CD4-positive, alpha-beta T cell (primary cell): ENCODE data around the gene TRRAP. TPM values are rescaled to one million over a fixed set of nuclear protein-coding genes. Genes with fewer than 3 reads are reported as not detected.

Experiments used
- ATAC-seq: fragments of 200-7000 bp; cut with Tn5 transposase; one replicate; pipeline ENCODE4 v1.10.0; 2022; ENCODE audit warnings: mild to moderate bottlenecking; ENCODE audit not compliant: poor library complexity
- CTCF ChIA-PET: fragments of 350-600 bp; sonication (Branson Sonifier 250); formaldehyde crosslinking; loops from one replicate; lab custom pipeline; 2021; ENCODE audit warnings: antibody characterized with exemption, inconsistent platforms; lab: Charles Lee
- POLR2A ChIA-PET: fragments of 350-600 bp; sonication (Branson Sonifier 250); formaldehyde crosslinking; loops from one replicate; lab custom pipeline; 2021; ENCODE audit warnings: antibody characterized with exemption, inconsistent platforms; lab: Charles Lee
- DNase-seq, 14 experiments: peaks; one replicate each; pipeline ENCODE4 v3.0.0-alpha.2; 2013 to 2020; ENCODE audit warnings: mixed read lengths in 2 of 14
- H3K27ac ChIP-seq, 2 donors: one replicate each; pipeline versions ENCODE4 v1.5.1 to v1.7.0; 2013; ENCODE audit warnings: low read length in 2 of 2, low read depth in 1 of 2, mild to moderate bottlenecking in 1 of 2
- H3K27me3 ChIP-seq, 2 experiments: 1 replicate in 1 of 2; 2 replicates in 1 of 2; pipeline versions ENCODE4 v1.6.1 to v1.7.0; 2013; ENCODE audit warnings: low read length in 2 of 2, control low read depth in 1 of 2, mild to moderate bottlenecking in 1 of 2, moderate library complexity in 1 of 2; ENCODE audit not compliant: insufficient read depth in 2 of 2, control insufficient read depth in 1 of 2
- H3K36me3 ChIP-seq: one replicate; pipeline ENCODE4 v1.6.1; 2013; ENCODE audit warnings: low read length, control low read depth; ENCODE audit not compliant: insufficient read depth
- H3K4me1 ChIP-seq: one replicate; pipeline ENCODE4 v1.6.1; 2013; ENCODE audit warnings: low read length, control low read depth; ENCODE audit not compliant: insufficient read depth
- H3K4me3 ChIP-seq: one replicate; pipeline ENCODE4 v1.5.1; 2013; ENCODE audit warnings: mild to moderate bottlenecking, low read length, moderate library complexity
- H3K9me3 ChIP-seq, 2 experiments: 1 replicate in 1 of 2; 2 replicates in 1 of 2; pipeline versions ENCODE4 v1.6.1 to v1.7.0; 2013; ENCODE audit warnings: low read length in 2 of 2, mild to moderate bottlenecking in 2 of 2, control low read depth in 1 of 2, moderate library complexity in 1 of 2; ENCODE audit not compliant: control insufficient read depth in 1 of 2, insufficient read depth in 1 of 2
- H3K27ac Mint-ChIP-seq: one replicate; pipeline ENCODE4 v1.8.0; 2020; ENCODE audit warnings: mixed read lengths
- H3K27me3 Mint-ChIP-seq: one replicate; pipeline ENCODE4 v1.8.0; 2021; ENCODE audit warnings: mixed read lengths
- H3K36me3 Mint-ChIP-seq: one replicate; pipeline ENCODE4 v1.8.0; 2021; ENCODE audit warnings: low read depth, mixed read lengths
- H3K4me1 Mint-ChIP-seq: one replicate; pipeline ENCODE4 v1.8.0; 2021; ENCODE audit warnings: low read depth, mixed read lengths
- H3K4me3 Mint-ChIP-seq: one replicate; pipeline ENCODE4 v1.8.0; 2020; ENCODE audit warnings: mild to moderate bottlenecking, mixed read lengths
- H3K9me3 Mint-ChIP-seq: one replicate; pipeline ENCODE4 v1.8.0; 2020; ENCODE audit warnings: mixed read lengths
- intact Hi-C, 2 experiments: fragments of 100-400 bp; cut with DNase I in 1 of 2; cut with micrococcal nuclease in 1 of 2; formaldehyde crosslinking; loops; one replicate each; pipeline versions ENCODE4 v1.15.1 to v1.9.0; 2023 to 2025; cut with DNase I, micrococcal nuclease
- total RNA-seq, 174 experiments: library from RNA in 2 of 174; stranded (reverse) in 2 of 174; gene quantifications; one replicate each; pipeline ENCODE4 v1.2.3 and lab custom pipeline; 2021 to 2026
- TF ChIP-seq, protein P1 (sequence below): fragments of 200-600 bp; IDR thresholded peaks from one replicate; pipeline ENCODE4 v1.8.0; 2022; ENCODE audit warnings: antibody characterized with exemption, mild to moderate bottlenecking

Gene TRRAP
- total RNA-seq, 2 experiments from 2014 or later, result 47.9 to 48.3 TPM

- H3K4me3 Mint-ChIP-seq, result no peak overlapping the region
- ATAC-seq (no peak), DNase-seq (no peak)
- no peaks in the 10 kb centered on the region for H3K27me3 Mint-ChIP-seq
- intact Hi-C loops, result no loop called here
- TF ChIP-seq, protein P1, sequence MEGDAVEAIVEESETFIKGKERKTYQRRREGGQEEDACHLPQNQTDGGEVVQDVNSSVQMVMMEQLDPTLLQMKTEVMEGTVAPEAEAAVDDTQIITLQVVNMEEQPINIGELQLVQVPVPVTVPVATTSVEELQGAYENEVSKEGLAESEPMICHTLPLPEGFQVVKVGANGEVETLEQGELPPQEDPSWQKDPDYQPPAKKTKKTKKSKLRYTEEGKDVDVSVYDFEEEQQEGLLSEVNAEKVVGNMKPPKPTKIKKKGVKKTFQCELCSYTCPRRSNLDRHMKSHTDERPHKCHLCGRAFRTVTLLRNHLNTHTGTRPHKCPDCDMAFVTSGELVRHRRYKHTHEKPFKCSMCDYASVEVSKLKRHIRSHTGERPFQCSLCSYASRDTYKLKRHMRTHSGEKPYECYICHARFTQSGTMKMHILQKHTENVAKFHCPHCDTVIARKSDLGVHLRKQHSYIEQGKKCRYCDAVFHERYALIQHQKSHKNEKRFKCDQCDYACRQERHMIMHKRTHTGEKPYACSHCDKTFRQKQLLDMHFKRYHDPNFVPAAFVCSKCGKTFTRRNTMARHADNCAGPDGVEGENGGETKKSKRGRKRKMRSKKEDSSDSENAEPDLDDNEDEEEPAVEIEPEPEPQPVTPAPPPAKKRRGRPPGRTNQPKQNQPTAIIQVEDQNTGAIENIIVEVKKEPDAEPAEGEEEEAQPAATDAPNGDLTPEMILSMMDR, result no peak
- Histone ChIP-seq H3K4me3 (no peak overlapping the region), H3K36me3 (peaks cover 89% of the 10 kb centered on the region), H3K27ac (no peak overlapping the region), H3K27me3 (no peaks in the 10 kb centered on the region), H3K9me3 (no peaks in the 10 kb centered on the region), H3K4me1 (peaks cover 3% of the 10 kb centered on the region)
- peaks cover 7% of the 10 kb centered on the region for H3K4me1 Mint-ChIP-seq
- ChIA-PET POLR2A (no interaction called here), CTCF (no interaction called here)
- no peak overlapping the region for H3K27ac Mint-ChIP-seq
- no peaks in the 10 kb centered on the region for H3K9me3 Mint-ChIP-seq
- peaks cover 87% of the 10 kb centered on the region for H3K36me3 Mint-ChIP-seq
These were observed 159.9 kb downstream of the TRRAP start for GRCh38 chr7:99038086-99038855.

- Histone ChIP-seq H3K36me3 (peaks cover 87% of the 10 kb centered on the region), H3K4me1 (peaks cover 3% of the 10 kb centered on the region), H3K27me3 (no peaks in the 10 kb centered on the region), H3K27ac (no peak overlapping the region), H3K9me3 (no peaks in the 10 kb centered on the region), H3K4me3 (no peak overlapping the region)
- intact Hi-C loops, result no loop called here
- H3K27me3 Mint-ChIP-seq, result no peaks in the 10 kb centered on the region
- DNase-seq (no peak), ATAC-seq (no peak)
- no peaks in the 10 kb centered on the region for H3K9me3 Mint-ChIP-seq
- ChIA-PET CTCF (no interaction called here), POLR2A (no interaction called here)
- peaks cover 89% of the 10 kb centered on the region for H3K36me3 Mint-ChIP-seq
- no peak overlapping the region for H3K27ac Mint-ChIP-seq
- H3K4me1 Mint-ChIP-seq, result peaks cover 7% of the 10 kb centered on the region
- TF ChIP-seq, protein P1, result no peak
- H3K4me3 Mint-ChIP-seq, result no peak overlapping the region
These were observed 161.1 kb downstream of the TRRAP start for GRCh38 chr7:99039384-99039891.

DNA sequence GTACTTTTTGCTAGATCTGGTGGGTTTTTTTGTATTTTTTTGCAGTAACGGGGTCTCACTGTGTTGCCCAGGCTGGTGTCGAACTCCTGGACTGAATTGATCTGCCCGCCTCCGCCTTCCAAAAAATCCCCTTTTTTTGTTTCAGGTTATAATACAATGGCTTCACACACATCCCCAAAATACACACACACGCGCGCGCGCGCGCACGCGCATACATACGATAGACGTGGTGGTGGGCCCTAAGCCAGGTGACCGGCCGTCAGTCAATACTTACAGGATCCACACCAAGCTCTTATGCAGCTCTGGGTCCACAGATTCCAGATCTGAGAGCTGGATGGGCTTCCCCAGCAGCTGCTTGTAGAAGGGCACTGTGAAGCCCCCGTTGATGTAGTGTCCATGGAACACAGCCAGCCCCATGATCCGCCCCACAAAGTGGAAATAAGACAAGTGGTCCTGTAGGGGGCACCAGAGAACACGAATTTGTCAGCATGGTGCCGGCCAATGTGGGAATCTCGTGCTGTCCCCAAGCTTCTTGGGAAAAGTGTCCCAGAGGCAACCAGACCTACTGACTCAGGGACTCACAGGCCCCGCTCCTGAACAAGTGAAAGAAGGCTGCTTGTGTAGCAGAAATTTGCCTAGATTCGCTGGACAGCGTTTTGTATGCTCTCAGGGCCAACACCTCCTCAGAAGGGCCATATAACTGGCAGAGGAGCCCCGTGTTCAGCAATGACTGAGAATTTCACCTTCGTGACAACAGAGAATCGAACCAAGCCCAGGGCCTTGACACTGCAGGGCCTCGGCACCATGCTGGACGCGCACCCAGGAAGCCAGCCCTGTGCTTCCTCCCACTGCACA is 162.0 kb downstream of the TRRAP start:
- POLR2A ChIA-PET, result no interaction called here
- Histone ChIP-seq H3K4me1 (peaks cover 3% of the 10 kb centered on the region), H3K9me3 (no peaks in the 10 kb centered on the region), H3K27me3 (no peaks in the 10 kb centered on the region), H3K27ac (no peak overlapping the region), H3K36me3 (peaks cover 83% of the 10 kb centered on the region), H3K4me3 (no peak overlapping the region)
- Mint-ChIP-seq H3K9me3 (no peaks in the 10 kb centered on the region), H3K4me3 (no peak overlapping the region), H3K36me3 (peaks cover 85% of the 10 kb centered on the region), H3K4me1 (peaks cover 7% of the 10 kb centered on the region), H3K27me3 (no peaks in the 10 kb centered on the region), H3K27ac (peak overlapping the region; percentile 40)
- CTCF ChIA-PET, result interaction anchor here (1.0 to 1.2 kb wide), 3 partner anchors 9 to 274 kb away, joined by 3 to 4 read pairs (median 3); no protein-coding TSS in a partner anchor
- DNase-seq, result peak; percentile 31 to 82 (median 52)
- intact Hi-C loops, result loop anchor here (1.0 kb wide), 1 partner anchor 273 kb away; no protein-coding TSS in a partner anchor
- ATAC-seq, result peak; percentile 60
- TF ChIP-seq, protein P1, result peak; percentile 71
